Trophoblast cell (in vitro differentiated cells and primary cell): ENCODE data around the gene MKX.

ENCODE experiments used
- DNase-seq, 2 donors: peaks; one replicate each; pipeline ENCODE4 v3.0.0-alpha.2; 2016
- H2AFZ ChIP-seq: 2 replicates; pipeline ENCODE4 v1.6.1; 2013; ENCODE audit warnings: low read length, moderate library complexity, mild to moderate bottlenecking; ENCODE audit not compliant: insufficient read depth, poor library complexity
- H2AK5ac ChIP-seq: 2 replicates; pipeline ENCODE4 v1.6.1; 2013; ENCODE audit warnings: mild to moderate bottlenecking, low read length
- H2BK120ac ChIP-seq: 2 replicates; pipeline ENCODE4 v1.6.1; 2013; ENCODE audit warnings: low read length, mild to moderate bottlenecking, moderate library complexity; ENCODE audit not compliant: insufficient read depth, poor library complexity
- H2BK12ac ChIP-seq: 2 replicates; pipeline ENCODE4 v1.6.1; 2013; ENCODE audit warnings: mild to moderate bottlenecking, low read length, moderate library complexity
- H2BK5ac ChIP-seq: 2 replicates; pipeline ENCODE4 v1.6.1; 2013; ENCODE audit warnings: low read length, low read depth, moderate library complexity, mild to moderate bottlenecking; ENCODE audit not compliant: poor library complexity
- H3K14ac ChIP-seq: 2 replicates; pipeline ENCODE4 v1.6.1; 2013; ENCODE audit warnings: mild to moderate bottlenecking, low read length
- H3K18ac ChIP-seq: 2 replicates; pipeline ENCODE4 v1.6.1; 2013; ENCODE audit warnings: mild to moderate bottlenecking, low read length
- H3K23ac ChIP-seq: 2 replicates; pipeline ENCODE4 v1.6.1; 2013; ENCODE audit warnings: low read length
- H3K27ac ChIP-seq: 2 replicates; pipeline ENCODE4 v1.5.1; 2013; ENCODE audit warnings: low read depth, mild to moderate bottlenecking, inconsistent platforms, low read length, moderate library complexity
- H3K27me3 ChIP-seq: 2 replicates; pipeline ENCODE4 v1.6.1; 2013; ENCODE audit warnings: inconsistent platforms, mild to moderate bottlenecking, low read length, moderate library complexity; ENCODE audit not compliant: insufficient read depth
- H3K36me3 ChIP-seq, 2 experiments: 1 replicate in 1 of 2; 2 replicates in 1 of 2; pipeline ENCODE4 v1.6.1; 2013; ENCODE audit warnings: low read length in 2 of 2, mild to moderate bottlenecking in 2 of 2, moderate library complexity in 1 of 2; ENCODE audit not compliant: insufficient read depth in 2 of 2, control insufficient read depth in 1 of 2
- H3K4ac ChIP-seq: 2 replicates; pipeline ENCODE4 v1.6.1; 2013; ENCODE audit warnings: low read depth, mild to moderate bottlenecking, low read length, moderate library complexity
- H3K4me1 ChIP-seq, 2 experiments: 1 replicate in 1 of 2; 2 replicates in 1 of 2; pipeline ENCODE4 v1.6.1; 2013; ENCODE audit warnings: low read length in 2 of 2, mild to moderate bottlenecking in 2 of 2, moderate library complexity in 1 of 2; ENCODE audit not compliant: insufficient read depth in 2 of 2, control insufficient read depth in 1 of 2
- H3K4me2 ChIP-seq: 2 replicates; pipeline ENCODE4 v1.6.1; 2013; ENCODE audit warnings: inconsistent platforms, mild to moderate bottlenecking, low read length, moderate library complexity
- H3K4me3 ChIP-seq: 2 replicates; pipeline ENCODE4 v1.5.1; 2013; ENCODE audit warnings: mild to moderate bottlenecking, low read depth, low read length, inconsistent platforms
- H3K79me1 ChIP-seq: one replicate; pipeline ENCODE4 v1.6.1; 2013; ENCODE audit warnings: low read length
- H3K79me2 ChIP-seq: 2 replicates; pipeline ENCODE4 v1.6.1; 2013; ENCODE audit warnings: low read length, mild to moderate bottlenecking; ENCODE audit not compliant: control insufficient read depth, insufficient read depth, poor library complexity
- H3K9ac ChIP-seq: 2 replicates; pipeline ENCODE4 v1.6.1; 2013; ENCODE audit warnings: mild to moderate bottlenecking, low read length
- H3K9me3 ChIP-seq: 2 replicates; pipeline ENCODE4 v1.6.1; 2013; ENCODE audit warnings: low read depth, mild to moderate bottlenecking, control low read depth, inconsistent platforms, low read length; ENCODE audit not compliant: insufficient read depth
- H4K12ac ChIP-seq: 2 replicates; pipeline ENCODE4 v1.6.1; 2013; ENCODE audit warnings: low read depth, mild to moderate bottlenecking, low read length, moderate library complexity
- H4K8ac ChIP-seq: 2 replicates; pipeline ENCODE4 v1.6.1; 2013; ENCODE audit warnings: low read depth, mild to moderate bottlenecking, low read length, moderate library complexity
- H4K91ac ChIP-seq: one replicate; pipeline ENCODE4 v1.6.1; 2013; ENCODE audit warnings: low read depth, mild to moderate bottlenecking, low read length, moderate library complexity
- WGBS: extraction: QIAGEN DNeasy Blood & Tissue Kit; methylation state at CpG from one replicate; pipeline ENCODE4 v1.1.7; 2013; ENCODE audit warnings: missing lambda C conversion rate; ENCODE audit not compliant: insufficient read length, insufficient coverage; ENCODE audit errors: extremely low coverage; 5-methylcytosine and 5-hydroxymethylcytosine counted together

Gene MKX

GRCh38 chr10:27679369-27679912 lies 66.2 kb downstream of the MKX start:
- WGBS: no CpG with 5 or more reads among the region's 5 CpGs
- no peaks in the 10 kb centered on the region for H3K9me3 ChIP-seq
- DNase-seq: peak in 1 of 2 donors; percentile 17
- peak overlapping the region; percentile 69 for H3K27ac ChIP-seq
- H3K27me3 ChIP-seq: no peaks in the 10 kb centered on the region
- no peaks in the 10 kb centered on the region for H3K79me2 ChIP-seq
- no peak overlapping the region for H4K8ac ChIP-seq
- H3K4me1 ChIP-seq: peaks cover 9 to 11% of the 10 kb centered on the region in 2 experiments
- H3K18ac ChIP-seq: no peak overlapping the region
- H3K4ac ChIP-seq: no peak overlapping the region
- no peak overlapping the region for H2AK5ac ChIP-seq
- H2AFZ ChIP-seq: no peak overlapping the region
- peaks cover 2% of the 10 kb centered on the region for H3K79me1 ChIP-seq
- H2BK5ac ChIP-seq: peak overlapping the region; percentile 11
- H3K4me2 ChIP-seq: peak overlapping the region; percentile 11
- H4K12ac ChIP-seq: no peak overlapping the region
- no peak overlapping the region for H3K14ac ChIP-seq
- no peak overlapping the region for H3K9ac ChIP-seq
- no peak overlapping the region for H4K91ac ChIP-seq
- no peak overlapping the region for H2BK120ac ChIP-seq
- H3K4me3 ChIP-seq: no peak overlapping the region
- H2BK12ac ChIP-seq: peak overlapping the region; percentile 33
- H3K23ac ChIP-seq: no peak overlapping the region
- H3K36me3 ChIP-seq: no peaks in the 10 kb centered on the region

DNA sequence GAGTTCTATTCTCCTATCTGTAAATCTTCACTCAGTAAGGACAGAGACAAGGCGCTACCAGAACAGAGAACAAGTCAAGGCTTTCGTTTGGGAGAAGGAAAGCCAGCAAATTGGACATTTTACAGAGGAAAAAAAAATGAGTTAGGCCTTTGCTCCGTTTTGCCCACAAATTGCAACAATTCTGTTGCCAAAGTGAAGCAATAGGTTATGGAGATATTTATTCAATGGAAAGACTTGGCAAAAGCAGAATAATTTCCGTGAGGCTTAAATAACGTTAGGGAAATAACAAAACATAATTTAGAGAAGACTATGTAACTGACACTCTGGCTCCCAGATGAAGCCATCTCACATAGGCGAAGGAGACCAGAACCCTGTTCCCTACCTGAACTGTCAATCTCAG lies 67.5 kb downstream of the MKX start:
- H3K9me3 ChIP-seq: no peaks in the 10 kb centered on the region
- WGBS: no CpG with 5 or more reads among the region's 6 CpGs
- H3K4ac ChIP-seq: no peak overlapping the region
- H2BK120ac ChIP-seq: no peak overlapping the region
- no peaks in the 10 kb centered on the region for H3K27me3 ChIP-seq
- no peak overlapping the region for H3K4me3 ChIP-seq
- no peak overlapping the region for H2BK5ac ChIP-seq
- no peak overlapping the region for H4K8ac ChIP-seq
- no peak overlapping the region for H3K18ac ChIP-seq
- no peak overlapping the region for H4K91ac ChIP-seq
- H3K79me1 ChIP-seq: peaks cover 2% of the 10 kb centered on the region
- H4K12ac ChIP-seq: no peak overlapping the region
- no peak for DNase-seq
- H3K79me2 ChIP-seq: no peaks in the 10 kb centered on the region
- no peak overlapping the region for H3K4me2 ChIP-seq
- H3K9ac ChIP-seq: no peak overlapping the region
- no peak overlapping the region for H3K27ac ChIP-seq
- no peak overlapping the region for H2AK5ac ChIP-seq
- no peak overlapping the region for H2AFZ ChIP-seq
- H3K23ac ChIP-seq: no peak overlapping the region
- H3K36me3 ChIP-seq: no peaks in the 10 kb centered on the region
- H2BK12ac ChIP-seq: no peak overlapping the region
- H3K14ac ChIP-seq: no peak overlapping the region
- H3K4me1 ChIP-seq: peaks cover 6 to 9% of the 10 kb centered on the region in 2 experiments

DNA sequence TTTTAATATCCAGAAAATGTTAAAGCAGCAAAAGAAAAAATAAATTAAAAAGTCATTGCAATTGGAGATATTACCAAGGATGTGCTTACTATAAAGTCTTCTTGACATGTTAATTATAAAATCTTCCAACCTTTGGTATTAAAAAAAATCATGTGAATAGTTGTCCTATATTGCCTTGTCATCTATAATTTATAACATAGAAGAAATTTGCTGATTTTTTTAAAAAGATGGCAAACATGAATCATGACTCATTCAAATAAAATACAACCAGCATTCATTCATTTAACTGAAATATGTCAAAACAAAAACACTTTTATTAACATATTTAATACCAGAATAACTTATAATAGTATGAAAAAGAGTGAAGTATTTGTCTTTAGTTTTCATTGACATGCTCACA lies 72.6 kb downstream of the MKX start:
- no peaks in the 10 kb centered on the region for H3K9me3 ChIP-seq
- no peak overlapping the region for H3K4me3 ChIP-seq
- H2AFZ ChIP-seq: no peak overlapping the region
- no peak overlapping the region for H3K9ac ChIP-seq
- H4K91ac ChIP-seq: no peak overlapping the region
- no peak overlapping the region for H3K14ac ChIP-seq
- no peaks in the 10 kb centered on the region for H3K79me1 ChIP-seq
- H2BK120ac ChIP-seq: no peak overlapping the region
- no peaks in the 10 kb centered on the region for H3K4me1 ChIP-seq
- no peak overlapping the region for H2BK12ac ChIP-seq
- H3K23ac ChIP-seq: no peak overlapping the region
- H4K8ac ChIP-seq: no peak overlapping the region
- H2AK5ac ChIP-seq: no peak overlapping the region
- no peak overlapping the region for H2BK5ac ChIP-seq
- H4K12ac ChIP-seq: no peak overlapping the region
- no peaks in the 10 kb centered on the region for H3K27me3 ChIP-seq
- no peak overlapping the region for H3K18ac ChIP-seq
- H3K79me2 ChIP-seq: no peaks in the 10 kb centered on the region
- H3K4ac ChIP-seq: no peak overlapping the region
- H3K36me3 ChIP-seq: no peaks in the 10 kb centered on the region
- no peak overlapping the region for H3K27ac ChIP-seq
- no peak overlapping the region for H3K4me2 ChIP-seq
- no peak for DNase-seq

GRCh38 chr10:27671821-27672220 lies 73.8 kb downstream of the MKX start:
- H3K27me3 ChIP-seq: no peaks in the 10 kb centered on the region
- no peak overlapping the region for H4K12ac ChIP-seq
- H3K18ac ChIP-seq: no peak overlapping the region
- H2BK5ac ChIP-seq: no peak overlapping the region
- H3K36me3 ChIP-seq: no peaks in the 10 kb centered on the region
- H3K4me3 ChIP-seq: no peak overlapping the region
- no peak overlapping the region for H3K4me2 ChIP-seq
- no peak overlapping the region for H3K4ac ChIP-seq
- no peak overlapping the region for H4K8ac ChIP-seq
- no peak overlapping the region for H2AFZ ChIP-seq
- no peaks in the 10 kb centered on the region for H3K9me3 ChIP-seq
- H4K91ac ChIP-seq: no peak overlapping the region
- no peak overlapping the region for H2BK12ac ChIP-seq
- no peak overlapping the region for H3K14ac ChIP-seq
- H3K79me2 ChIP-seq: no peaks in the 10 kb centered on the region
- no peak overlapping the region for H3K27ac ChIP-seq
- no peak overlapping the region for H2AK5ac ChIP-seq
- no peaks in the 10 kb centered on the region for H3K4me1 ChIP-seq
- H2BK120ac ChIP-seq: no peak overlapping the region
- WGBS: no CpG with 5 or more reads among the region's 4 CpGs
- H3K9ac ChIP-seq: no peak overlapping the region
- no peak for DNase-seq
- no peaks in the 10 kb centered on the region for H3K79me1 ChIP-seq
- no peak overlapping the region for H3K23ac ChIP-seq
